ENCODE results near the gene PRTN3. TPM values are rescaled to one million over a fixed set of nuclear protein-coding genes. Genes with fewer than 3 reads are reported as not detected.
A peak's percentile ranks its signal among the peaks of the same experiment; 100 is the strongest.
"Not testable (repeated sequence)": the region's sequence is repeated elsewhere in the genome, so short reads cannot be mapped to it uniquely, and the experiment has no call there.

PRTN3 gene
- total RNA-seq, 4 donors from 2014 or later: not detected

- TF ChIP-seq POLR2A (IDR thresholded peaks at IDR 0.05): no peak
- intact Hi-C loops (cut with DNase I): no loop called here
- Histone ChIP-seq H3K27ac (no peak overlapping the region), H3K9me3 (no peaks in the 10 kb centered on the region), H3K27me3 (peaks cover 0 to 83% (median 2%) of the 10 kb centered on the region in 4 donors), H3K4me1 (peaks cover 0 to 6% (median 0%) of the 10 kb centered on the region in 3 donors), H3K4me3 (no peak overlapping the region), H3K36me3 (no peaks in the 10 kb centered on the region)
- no peak for DNase-seq
- 37 to 53% methylated on average over 3 to 5 of the region's 38 CpGs for WGBS, 2 donors
Measured at GRCh38 chr19:831407-832369, 9.1 kb upstream of the PRTN3 start.

- 54 to 64% methylated on average over 18 to 24 of the region's 24 CpGs for WGBS, 2 donors
- TF ChIP-seq POLR2A (IDR thresholded peaks at IDR 0.05): no peak
- TF ChIP-seq CTCF (IDR thresholded peaks at IDR 0.05): no peak
- H3K36me3 ChIP-seq: no peaks in the 10 kb centered on the region
- H3K4me1 ChIP-seq: peaks cover 0 to 4% (median 0%) of the 10 kb centered on the region in 3 donors
- H3K4me3 ChIP-seq: no peak overlapping the region
- intact Hi-C loops (cut with DNase I): no loop called here
- H3K9me3 ChIP-seq: no peaks in the 10 kb centered on the region
- no peak overlapping the region for H3K27ac ChIP-seq
- no peak for DNase-seq
- peaks cover 0 to 88% (median 2%) of the 10 kb centered on the region in 4 donors for H3K27me3 ChIP-seq
Measured at GRCh38 chr19:834216-834615, 6.6 kb upstream of the PRTN3 start.

- no CpG with 5 or more reads among the region's 36 CpGs for WGBS, 2 donors
- peaks cover 0 to 88% (median 2%) of the 10 kb centered on the region in 4 donors for H3K27me3 ChIP-seq
- no peaks in the 10 kb centered on the region for H3K36me3 ChIP-seq
- H3K9me3 ChIP-seq: no peaks in the 10 kb centered on the region
- DNase-seq: no peak
- no peak overlapping the region for H3K4me3 ChIP-seq
- peaks cover 0 to 8% (median 0%) of the 10 kb centered on the region in 3 donors for H3K4me1 ChIP-seq
- intact Hi-C loops (cut with DNase I): no loop called here
- TF ChIP-seq POLR2A (IDR thresholded peaks at IDR 0.05): no peak
- no peak for TF ChIP-seq CTCF (IDR thresholded peaks at IDR 0.05)
- H3K27ac ChIP-seq: no peak overlapping the region
Measured at GRCh38 chr19:835210-835810, 5.5 kb upstream of the PRTN3 start.

- Histone ChIP-seq H3K27me3 (peaks cover 0 to 95% (median 8%) of the 10 kb centered on the region in 4 donors), H3K4me1 (peaks cover 11 to 30% (median 11%) of the 10 kb centered on the region in 3 donors)
- DNase-seq; intact Hi-C loops (cut with DNase I); H3K36me3 ChIP-seq; H3K27ac ChIP-seq; H3K4me3 ChIP-seq; H3K9me3 ChIP-seq: not testable (repeated sequence)
- WGBS, 2 donors: 65 to 66% methylated on average over 6 to 7 of the region's 7 CpGs
Measured at GRCh38 chr19:842802-843179, 2.0 kb downstream of the PRTN3 start.

- H3K4me1 ChIP-seq: peaks cover 11 to 35% (median 16%) of the 10 kb centered on the region in 3 donors
- no peaks in the 10 kb centered on the region for H3K36me3 ChIP-seq
- no peaks in the 10 kb centered on the region for H3K9me3 ChIP-seq
- no peak for DNase-seq
- intact Hi-C loops (cut with DNase I): no loop called here
- TF ChIP-seq CTCF (IDR thresholded peaks at IDR 0.05) (peak in 1 of 6 experiments; percentile 24), POLR2A (IDR thresholded peaks at IDR 0.05) (no peak)
- H3K27ac ChIP-seq: no peak overlapping the region
- peak overlapping the region in 2 of 4 donors; percentile 29 to 51 for H3K4me3 ChIP-seq
- peaks cover 0 to 97% (median 9%) of the 10 kb centered on the region in 4 donors for H3K27me3 ChIP-seq
- 16% methylated on average over 3 of the region's 46 CpGs; no CpG with 5 or more reads in 1 of the 2 donors for WGBS, 2 donors
Measured at GRCh38 chr19:843180-843835, 2.5 kb downstream of the PRTN3 start.
